Upper lobe of left lung (tissue), 4 donors: Measurements from ENCODE around the gene WWC1.

Experiments used
- POLR2AphosphoS5 ChIP-seq, 2 donors: sonication (generic); formaldehyde crosslinking; IDR thresholded peaks; one replicate each; pipeline ENCODE4 v1.5.1; 2017; ENCODE audit warnings: antibody characterized with exemption in 2 of 2
- TF ChIP-seq, protein P1 (sequence below), 6 experiments: fragments of 450-650 bp in 4 of 6; fragments of 200-600 bp in 2 of 6; sonication (generic) in 2 of 6; IDR thresholded peaks; one replicate each; pipeline ENCODE4 v1.5.1; 2016 to 2019; ENCODE audit warnings: antibody characterized with exemption in 6 of 6

DNA sequence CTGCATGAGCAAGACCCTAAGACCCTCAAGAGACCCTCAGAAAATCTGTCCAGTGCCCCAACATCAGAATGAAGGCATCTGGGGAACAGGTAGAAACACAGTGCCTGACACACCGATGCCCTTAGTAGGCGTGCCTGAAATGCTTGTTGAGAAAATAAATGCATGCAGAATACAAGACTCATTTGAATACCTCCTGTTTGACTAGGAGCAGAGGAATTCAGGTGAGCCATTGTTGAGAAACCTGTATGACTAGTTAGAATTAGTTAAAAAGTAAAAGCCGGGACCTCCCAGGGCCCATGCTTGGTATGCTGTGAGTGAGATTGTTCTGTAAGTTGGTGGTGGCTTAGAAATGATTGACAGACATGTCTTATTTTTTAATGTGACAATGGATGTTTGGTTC, 55.0 kb downstream of the WWC1 start:
- TF ChIP-seq, protein P1, sequence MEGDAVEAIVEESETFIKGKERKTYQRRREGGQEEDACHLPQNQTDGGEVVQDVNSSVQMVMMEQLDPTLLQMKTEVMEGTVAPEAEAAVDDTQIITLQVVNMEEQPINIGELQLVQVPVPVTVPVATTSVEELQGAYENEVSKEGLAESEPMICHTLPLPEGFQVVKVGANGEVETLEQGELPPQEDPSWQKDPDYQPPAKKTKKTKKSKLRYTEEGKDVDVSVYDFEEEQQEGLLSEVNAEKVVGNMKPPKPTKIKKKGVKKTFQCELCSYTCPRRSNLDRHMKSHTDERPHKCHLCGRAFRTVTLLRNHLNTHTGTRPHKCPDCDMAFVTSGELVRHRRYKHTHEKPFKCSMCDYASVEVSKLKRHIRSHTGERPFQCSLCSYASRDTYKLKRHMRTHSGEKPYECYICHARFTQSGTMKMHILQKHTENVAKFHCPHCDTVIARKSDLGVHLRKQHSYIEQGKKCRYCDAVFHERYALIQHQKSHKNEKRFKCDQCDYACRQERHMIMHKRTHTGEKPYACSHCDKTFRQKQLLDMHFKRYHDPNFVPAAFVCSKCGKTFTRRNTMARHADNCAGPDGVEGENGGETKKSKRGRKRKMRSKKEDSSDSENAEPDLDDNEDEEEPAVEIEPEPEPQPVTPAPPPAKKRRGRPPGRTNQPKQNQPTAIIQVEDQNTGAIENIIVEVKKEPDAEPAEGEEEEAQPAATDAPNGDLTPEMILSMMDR (IDR thresholded peaks at IDR 0.05): no peak
- TF ChIP-seq POLR2AphosphoS5 (IDR thresholded peaks at IDR 0.05): no peak
